ENCODE data around the gene EPHA7.

The EPHA7 gene

GRCh38 chr6:93248631-93249030, 170.7 kb downstream of the EPHA7 start:
- DNase-seq (ENCODE audit: low read depth in 2 of 2), result no peak

DNA sequence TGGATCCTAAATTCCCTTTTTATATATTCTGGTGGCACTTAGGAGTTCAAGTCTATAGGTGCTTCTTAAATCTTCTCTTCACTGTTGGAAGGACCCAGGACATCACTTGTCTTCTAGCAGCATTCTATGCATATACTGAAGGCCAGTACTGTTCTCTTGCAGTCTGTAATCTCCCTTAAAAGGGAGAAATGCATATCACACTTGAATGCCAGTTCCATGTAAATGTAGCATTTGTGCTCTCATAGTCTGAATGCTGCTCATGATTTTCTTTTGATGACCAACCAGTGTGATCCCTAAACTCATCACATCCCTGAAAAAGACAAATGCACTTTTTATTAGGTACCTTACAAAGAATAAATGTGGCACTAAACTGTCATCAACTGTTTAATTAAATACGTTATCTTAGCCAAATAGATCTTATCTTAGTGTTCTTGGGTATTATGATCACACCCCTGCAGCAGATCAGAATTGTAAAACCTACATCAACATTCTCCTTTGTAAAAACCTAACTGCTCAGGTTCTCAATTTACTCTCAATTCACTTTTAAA, 176.1 kb downstream of the EPHA7 start:
- DNase-seq (ENCODE audit: low read depth in 2 of 2), result no peak

- DNase-seq (ENCODE audit: low read depth in 2 of 2), result no peak
These were observed 177.3 kb downstream of the EPHA7 start for GRCh38 chr6:93242049-93242448.

DNA sequence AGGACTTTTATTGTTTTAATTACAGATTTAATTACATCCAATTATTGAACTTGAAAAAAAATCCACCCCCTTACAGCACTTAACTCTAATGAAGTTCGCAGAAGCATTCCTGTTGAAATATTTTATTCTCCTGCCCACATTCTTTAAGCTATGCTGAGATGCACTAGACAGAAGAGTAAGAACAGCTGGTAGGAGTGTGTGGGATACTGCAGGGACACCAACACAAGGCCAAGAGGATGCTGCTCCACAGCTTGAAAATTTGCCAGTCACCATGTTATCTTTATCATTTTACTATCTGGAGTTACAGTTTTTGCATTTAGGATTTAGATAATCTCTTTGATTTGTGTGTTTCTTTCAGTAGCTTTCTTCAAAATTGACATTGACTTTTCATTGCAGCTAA, 180.7 kb downstream of the EPHA7 start:
- DNase-seq (ENCODE audit: low read depth in 2 of 2), result no peak

DNA sequence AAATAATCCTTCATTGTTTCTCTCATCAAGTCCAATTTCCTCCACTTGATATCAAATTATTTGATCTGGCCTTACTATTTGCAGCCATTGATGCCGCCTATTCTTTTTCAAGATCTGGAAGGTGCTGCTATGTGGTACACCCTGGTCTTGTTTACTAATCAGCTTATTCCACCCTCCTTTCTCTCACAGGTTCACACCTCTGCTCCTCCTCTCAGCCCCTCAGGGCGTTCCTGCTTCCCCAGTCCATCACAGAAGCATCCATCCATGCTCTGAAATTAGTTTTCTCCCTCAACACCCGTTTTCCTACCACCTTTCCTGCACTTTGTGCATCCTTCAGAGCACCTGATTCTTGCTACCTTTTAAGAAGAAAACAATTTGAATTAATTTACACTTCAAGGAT, 183.6 kb downstream of the EPHA7 start:
- no peak for DNase-seq (ENCODE audit: low read depth in 2 of 2)

- no peak for DNase-seq (ENCODE audit: low read depth in 2 of 2)
These were observed 192.5 kb downstream of the EPHA7 start for GRCh38 chr6:93226822-93227221.

DNA sequence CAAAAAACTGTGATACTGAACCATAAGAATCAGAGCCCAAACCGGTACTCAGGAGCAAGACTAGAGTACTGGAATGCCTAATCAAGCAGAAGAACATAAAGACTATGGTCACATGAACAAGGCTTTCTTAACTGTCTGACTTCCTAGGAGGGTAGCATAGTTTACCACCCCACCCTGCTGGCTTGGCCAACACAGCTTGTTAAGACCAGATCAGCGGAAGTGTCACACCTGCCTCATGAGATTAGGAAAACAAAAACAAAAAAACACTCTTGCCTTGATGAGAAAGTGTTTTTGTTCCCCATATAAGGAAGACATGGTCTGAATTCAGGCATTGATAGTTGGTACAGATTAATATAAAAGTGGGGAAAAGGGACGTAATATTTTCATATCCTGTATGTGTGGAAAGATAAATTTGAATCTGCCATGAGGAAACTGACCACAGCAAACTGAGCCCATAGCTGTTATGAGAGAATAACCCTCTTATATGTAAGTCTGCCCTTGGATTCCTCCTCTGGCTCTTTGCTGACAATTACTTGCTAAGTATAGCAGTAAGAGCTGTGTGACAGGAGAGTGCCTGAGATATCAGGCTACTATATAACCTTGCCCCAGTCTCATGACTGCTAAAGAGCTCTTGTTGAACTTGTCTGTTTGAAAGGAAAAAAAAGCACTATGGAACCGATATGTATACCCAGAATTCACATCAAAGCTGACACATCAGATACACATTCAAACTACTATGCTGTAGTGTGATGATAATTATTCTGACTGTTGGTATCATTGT, 197.1 kb downstream of the EPHA7 start:
- DNase-seq (ENCODE audit: low read depth in 2 of 2), result no peak

GRCh38 chr6:93219447-93219846, 199.9 kb downstream of the EPHA7 start:
- no peak for DNase-seq (ENCODE audit: low read depth in 2 of 2)

GRCh38 chr6:93218096-93218495, 201.3 kb downstream of the EPHA7 start:
- no peak for DNase-seq (ENCODE audit: low read depth in 2 of 2)

- DNase-seq (ENCODE audit: low read depth in 2 of 2), result no peak
These were observed 206.3 kb downstream of the EPHA7 start for GRCh38 chr6:93213028-93213427.

GRCh38 chr6:93210908-93211307, 208.5 kb downstream of the EPHA7 start:
- DNase-seq (ENCODE audit: low read depth in 2 of 2), result no peak

DNA sequence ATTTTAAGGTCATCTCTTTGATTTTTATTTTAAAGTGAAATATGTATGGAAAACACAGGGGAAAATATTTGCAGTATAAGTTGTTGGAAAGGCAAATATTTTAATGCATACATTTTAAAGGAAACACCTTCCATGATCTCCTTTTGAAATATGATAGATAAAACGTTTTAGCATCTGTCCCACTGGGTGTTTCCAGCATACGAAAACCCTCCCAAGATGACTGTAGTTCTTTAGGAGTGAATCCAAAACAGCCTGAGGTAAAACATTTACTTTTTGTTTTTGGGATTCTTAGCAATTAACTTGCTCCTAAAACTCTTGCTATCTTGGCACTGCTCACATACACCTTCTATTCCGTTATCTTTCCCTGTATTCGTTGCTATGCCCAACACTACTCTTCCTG, 210.0 kb downstream of the EPHA7 start:
- no peak for DNase-seq (ENCODE audit: low read depth in 2 of 2)

DNA sequence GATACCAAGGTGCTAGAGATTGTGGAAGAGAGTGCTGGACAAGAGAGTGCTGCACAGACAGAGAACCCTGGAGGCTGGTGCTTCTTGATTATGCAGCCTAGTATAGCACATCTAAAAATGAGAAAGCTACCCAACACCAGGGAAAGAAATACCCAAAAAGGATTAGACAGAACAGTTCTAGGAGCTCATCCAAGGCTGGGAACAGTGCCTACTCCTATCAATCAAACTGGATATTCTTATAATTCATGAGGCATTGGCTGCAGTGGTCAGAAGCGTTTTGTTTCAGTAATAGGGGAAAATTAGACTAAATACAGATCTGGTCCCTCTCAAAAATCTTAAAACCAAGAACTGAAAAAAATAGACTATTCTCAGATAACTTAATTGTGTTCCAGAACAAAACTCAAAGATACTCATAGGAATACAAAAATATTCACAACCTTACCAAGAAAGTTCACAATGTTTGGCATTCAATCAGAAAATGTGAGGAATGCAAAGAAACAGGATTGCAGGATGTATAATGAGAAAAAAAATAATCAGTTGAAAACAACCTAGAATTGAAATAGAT, 222.9 kb downstream of the EPHA7 start:
- DNase-seq (ENCODE audit: low read depth in 2 of 2), result no peak

GRCh38 chr6:93194480-93194879, 224.9 kb downstream of the EPHA7 start:
- no peak for DNase-seq (ENCODE audit: low read depth in 2 of 2)

- no peak for DNase-seq (ENCODE audit: low read depth in 2 of 2)
These were observed 225.5 kb downstream of the EPHA7 start for GRCh38 chr6:93193868-93194267.
